Stimulated activated CD8-positive, alpha-beta memory T cell treated with anti-CD3 and anti-CD28 coated beads, Interleukin-12 subunit alpha, Interleukin-12 subunit beta, amount 100 ng/mL, for 24 hours (primary cell): ENCODE data around the gene RAB11FIP3.

Source experiments
- DNase-seq: peaks from one replicate; pipeline ENCODE4 v3.0.0-alpha.2; 2020; ENCODE audit errors: extremely low read depth

RAB11FIP3 gene

DNA sequence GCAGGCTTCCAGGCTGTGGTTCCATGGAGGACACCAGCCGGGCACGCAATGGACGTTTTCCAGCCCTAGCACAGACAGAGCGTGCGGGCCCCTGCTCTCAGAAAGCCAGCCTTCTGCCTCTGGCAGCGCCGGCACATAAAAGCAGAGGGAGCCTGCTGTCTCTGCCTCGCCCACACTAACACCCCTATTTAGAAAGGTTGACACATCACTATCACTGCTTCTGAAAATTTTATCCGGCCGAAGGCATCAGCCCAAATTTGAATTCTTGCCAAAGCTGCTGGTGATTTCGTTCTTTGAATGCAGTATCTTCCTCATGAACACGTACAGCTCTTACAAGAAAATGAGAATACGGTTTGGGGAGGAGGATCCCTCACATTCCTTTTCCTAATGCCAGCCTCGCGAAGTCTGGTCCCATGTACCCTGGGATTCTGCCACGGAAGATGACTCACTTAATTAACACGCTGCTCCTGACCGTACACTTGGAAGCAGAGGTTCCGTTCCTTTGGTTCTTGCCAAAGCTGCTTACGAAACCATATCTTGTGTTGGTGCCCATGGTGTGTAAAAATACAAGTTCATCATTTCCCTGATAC is 1.3 kb upstream of the RAB11FIP3 start:
- no peak for DNase-seq

- no peak for DNase-seq
Observed at GRCh38 chr16:424623-425081, 797 bp upstream of the RAB11FIP3 start.

DNA sequence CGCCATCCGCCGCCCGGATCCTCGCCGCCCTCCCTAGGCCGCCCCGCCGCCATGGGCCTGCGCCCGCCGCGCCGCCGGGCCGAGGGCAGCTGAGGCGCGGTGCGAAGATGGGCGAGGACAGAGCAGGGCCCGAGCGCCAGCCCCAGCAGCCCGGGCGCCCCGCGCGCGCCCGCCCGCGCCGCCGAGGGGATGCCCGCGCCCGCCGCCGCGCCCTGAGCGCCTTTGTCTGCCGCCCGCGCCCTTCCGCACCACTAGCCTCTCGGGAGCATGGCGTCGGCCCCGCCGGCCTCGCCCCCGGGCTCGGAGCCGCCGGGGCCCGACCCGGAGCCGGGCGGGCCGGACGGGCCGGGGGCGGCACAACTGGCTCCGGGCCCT is 278 bp downstream of the RAB11FIP3 start:
- no peak for DNase-seq

- DNase-seq, result no peak
Observed at GRCh38 chr16:426115-426905, 861 bp downstream of the RAB11FIP3 start.

- no peak for DNase-seq
Observed at GRCh38 chr16:426906-427249, 1.4 kb downstream of the RAB11FIP3 start.

DNA sequence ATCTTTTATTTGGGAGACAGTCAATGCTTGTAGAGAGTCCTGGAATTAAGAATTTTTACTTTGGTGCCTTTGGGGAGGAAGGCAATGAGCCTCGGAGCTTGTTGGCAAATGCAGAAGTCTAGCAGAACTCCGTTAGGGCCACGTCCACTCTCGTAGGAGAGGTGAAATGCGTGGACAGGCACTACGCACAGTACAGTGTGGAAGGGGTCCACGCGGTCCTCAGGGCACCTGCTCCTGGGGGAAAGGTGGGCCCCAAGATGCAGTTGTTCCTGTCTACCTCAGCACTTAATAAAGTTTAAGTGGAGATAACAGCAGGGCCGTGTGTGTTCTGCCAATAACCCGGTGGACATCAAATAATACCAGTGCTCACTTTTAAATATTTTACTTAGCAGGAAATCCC is 1.8 kb downstream of the RAB11FIP3 start:
- DNase-seq, result no peak

GRCh38 chr16:430904-431303 is 5.5 kb downstream of the RAB11FIP3 start:
- no peak for DNase-seq

DNA sequence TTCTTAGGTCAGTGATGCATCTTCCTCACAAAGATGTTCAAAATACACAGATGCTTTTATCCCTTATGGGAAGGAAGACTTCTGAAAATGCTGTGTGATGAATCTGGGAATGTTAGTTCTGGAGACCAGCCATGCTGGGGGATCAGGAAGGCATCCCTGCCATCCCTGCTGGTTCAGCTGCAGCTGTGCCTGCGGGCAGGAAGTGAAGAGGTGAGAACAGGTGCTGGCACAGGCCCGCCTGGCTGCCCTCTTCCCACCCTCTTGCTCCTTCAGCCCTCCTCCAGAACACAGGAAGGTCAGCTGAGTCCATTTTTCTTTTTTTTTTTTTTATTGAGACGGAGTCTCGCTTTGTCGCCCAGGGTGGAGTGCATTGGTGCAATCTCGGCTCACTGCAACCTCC is 15.2 kb downstream of the RAB11FIP3 start:
- no peak for DNase-seq

DNA sequence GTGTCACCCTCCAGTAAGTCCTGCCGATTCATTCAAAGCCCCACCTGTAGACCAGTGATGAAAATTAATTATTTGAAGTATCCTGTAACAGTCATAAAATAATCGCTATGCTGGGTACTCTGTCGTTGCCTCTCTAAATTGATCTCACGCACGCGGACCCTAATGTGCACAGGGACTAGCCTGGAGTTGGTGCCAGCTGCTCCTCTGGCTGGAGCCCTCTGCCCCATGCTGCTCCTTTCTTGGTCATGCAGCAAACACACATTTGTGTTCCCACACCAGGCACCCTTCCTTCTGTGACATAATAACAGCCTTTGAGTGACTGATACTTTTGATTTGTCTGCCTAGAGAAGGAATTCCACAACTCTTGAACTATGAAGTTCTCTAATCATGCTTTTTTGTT is 16.0 kb downstream of the RAB11FIP3 start:
- no peak for DNase-seq

- no peak for DNase-seq
Observed at GRCh38 chr16:442976-443375, 17.5 kb downstream of the RAB11FIP3 start.

DNA sequence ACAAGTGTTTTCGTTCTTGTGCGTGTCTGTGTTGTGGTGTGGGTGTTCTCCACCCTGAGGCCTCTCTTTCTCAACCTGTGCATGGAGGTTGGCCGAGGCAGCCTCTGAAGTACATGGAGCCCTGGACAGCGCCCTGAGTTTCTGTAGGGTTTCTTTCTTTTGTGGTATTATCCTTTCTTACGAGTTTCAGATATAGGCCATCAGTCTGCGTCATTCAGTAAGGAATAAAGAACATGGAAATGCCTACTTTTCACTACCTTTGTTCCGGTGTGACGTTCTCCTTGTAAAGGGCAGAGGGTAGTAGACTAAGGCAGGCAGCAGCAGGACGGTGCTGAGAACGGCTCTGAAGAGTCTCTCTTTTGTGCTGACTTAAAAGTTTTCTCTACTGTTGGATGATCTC is 18.6 kb downstream of the RAB11FIP3 start:
- DNase-seq, result no peak

GRCh38 chr16:445566-445965 is 20.1 kb downstream of the RAB11FIP3 start:
- DNase-seq, result no peak

GRCh38 chr16:450385-450784 is 24.9 kb downstream of the RAB11FIP3 start:
- no peak for DNase-seq

DNA sequence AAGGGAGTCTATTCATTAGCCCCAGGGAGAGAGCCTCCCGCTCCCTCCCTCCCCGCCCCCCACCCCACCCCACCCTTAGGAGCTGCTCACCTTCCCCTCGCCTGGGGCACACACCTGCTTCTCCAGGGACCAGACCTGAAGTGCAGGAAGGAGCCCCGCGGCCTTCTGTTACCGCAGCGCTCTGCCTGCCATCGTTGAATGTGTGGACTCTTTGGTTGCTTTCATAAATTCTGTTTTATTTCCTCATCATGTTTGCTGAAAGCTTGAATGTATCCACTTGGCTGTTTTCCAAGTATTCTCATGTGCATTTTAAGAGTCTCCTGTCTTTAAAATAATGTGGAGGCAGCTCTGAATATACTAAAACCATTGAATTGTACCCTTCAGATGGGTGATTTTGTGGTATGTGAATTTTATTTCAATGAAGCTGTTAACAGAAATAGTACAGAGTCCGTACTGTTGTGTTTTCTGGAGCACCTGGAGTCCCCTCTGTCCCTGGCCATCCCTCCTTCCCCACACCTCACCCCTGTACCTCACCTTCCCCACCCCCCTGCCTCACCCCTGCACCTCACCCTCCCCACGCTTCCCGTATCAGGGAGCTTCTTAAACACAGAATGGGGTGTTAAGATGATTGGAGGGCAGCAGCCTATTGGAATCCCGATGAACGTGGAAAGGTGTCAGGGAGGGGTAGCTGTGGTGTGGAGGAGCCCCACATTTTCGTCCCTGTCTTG is 25.5 kb downstream of the RAB11FIP3 start:
- no peak for DNase-seq

- DNase-seq, result no peak
Observed at GRCh38 chr16:454397-454940, 29.0 kb downstream of the RAB11FIP3 start.

DNA sequence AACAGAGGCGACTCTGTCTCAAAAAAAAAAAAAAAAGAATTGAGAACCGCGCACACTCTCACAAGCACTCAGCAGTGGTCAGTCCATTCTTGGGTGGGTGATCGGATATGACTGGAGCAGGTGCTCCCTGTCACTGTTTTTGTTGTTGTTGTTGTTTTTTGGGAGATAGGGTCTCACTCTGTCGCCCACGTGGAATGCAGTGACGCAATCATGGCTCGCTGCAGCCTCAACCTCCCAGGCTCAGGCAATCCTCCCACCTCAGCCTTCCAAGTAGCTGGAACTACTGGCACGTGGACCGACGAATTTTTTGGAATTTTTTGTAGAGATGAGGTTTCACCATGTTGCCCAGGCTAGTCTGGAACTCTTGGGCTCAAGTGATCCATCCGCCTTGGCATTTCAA is 30.0 kb downstream of the RAB11FIP3 start:
- no peak for DNase-seq

GRCh38 chr16:456891-457483 is 31.5 kb downstream of the RAB11FIP3 start:
- DNase-seq, result no peak

- DNase-seq, result no peak
Observed at GRCh38 chr16:457732-458400, 32.4 kb downstream of the RAB11FIP3 start.

DNA sequence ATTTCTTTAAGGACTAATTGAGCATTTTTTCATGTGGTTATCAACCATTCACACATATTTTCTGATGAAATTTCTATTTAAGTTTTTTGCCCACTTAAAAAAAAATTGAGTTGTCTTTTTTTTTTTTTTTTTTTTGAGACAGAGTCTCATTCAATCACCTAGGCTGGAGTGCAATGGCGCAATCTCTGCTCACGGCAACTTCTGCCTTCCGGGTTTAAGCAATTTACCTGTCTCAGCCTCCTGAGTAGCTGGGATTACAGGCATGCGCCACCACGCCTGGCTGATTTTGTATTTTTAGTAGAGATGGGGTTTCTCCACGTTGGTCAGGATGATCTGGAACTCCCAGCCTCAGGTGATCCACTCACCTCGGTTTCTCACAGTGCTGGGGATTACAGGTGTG is 34.3 kb downstream of the RAB11FIP3 start:
- DNase-seq, result no peak

- no peak for DNase-seq
Observed at GRCh38 chr16:460787-461186, 35.3 kb downstream of the RAB11FIP3 start.

GRCh38 chr16:463071-463470 is 37.6 kb downstream of the RAB11FIP3 start:
- DNase-seq, result no peak

- DNase-seq, result no peak
Observed at GRCh38 chr16:466651-467050, 41.2 kb downstream of the RAB11FIP3 start.
